IPS-NIHi7 (cell line): ENCODE measurements around the gene CCDC182.

Experiments
- DNase-seq: peaks from one replicate; pipeline ENCODE4 v3.0.0; 2012; ENCODE audit warnings: mixed read lengths; ENCODE audit errors: extremely low spot score

CCDC182 gene

GRCh38 chr17:57756951-57757350, 11.9 kb upstream of the CCDC182 start:
- DNase-seq, result no peak

GRCh38 chr17:57755480-57756070, 10.5 kb upstream of the CCDC182 start:
- DNase-seq, result no peak

DNA sequence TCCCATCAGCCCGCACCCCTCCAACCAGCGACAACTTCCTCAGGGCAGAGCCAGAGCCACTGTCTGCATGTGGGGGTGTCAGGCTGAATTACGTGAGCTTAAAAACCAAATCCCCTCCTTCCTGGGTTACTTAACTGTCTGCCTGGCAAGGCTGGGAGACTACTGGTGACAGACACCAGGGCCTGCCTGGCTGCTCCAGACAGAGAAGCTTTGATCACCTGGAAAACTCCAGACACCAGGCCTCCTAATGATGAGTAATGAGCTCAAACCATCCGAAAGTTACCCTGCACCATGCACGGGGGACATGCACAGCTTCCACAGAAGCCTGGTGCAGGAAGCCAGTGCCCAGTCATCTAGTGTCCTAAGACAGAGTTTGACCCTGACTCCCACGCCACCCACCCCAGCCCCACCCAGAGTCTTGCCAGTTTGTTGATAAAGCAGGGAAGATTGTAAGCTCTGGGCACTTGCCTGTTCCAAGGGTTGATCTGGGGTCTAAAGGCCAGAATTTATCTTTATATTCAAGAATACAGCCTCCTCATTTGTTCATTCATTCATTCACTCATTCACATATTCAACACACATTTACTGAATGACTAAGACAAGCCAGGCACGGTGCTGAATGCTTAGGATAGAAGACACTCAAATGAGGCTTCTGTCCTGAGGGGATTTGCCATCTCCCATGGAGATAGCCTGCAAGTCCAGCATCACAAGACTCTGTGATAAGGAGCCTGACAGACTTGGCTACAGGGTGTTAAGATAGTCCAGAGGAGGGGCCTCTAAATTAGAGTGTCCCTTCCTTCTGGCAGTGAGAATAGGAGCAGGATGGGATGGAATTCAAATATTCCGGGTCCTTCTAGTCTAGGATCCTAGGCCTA, 7.2 kb upstream of the CCDC182 start:
- no peak for DNase-seq

GRCh38 chr17:57751348-57751971, 6.4 kb upstream of the CCDC182 start:
- DNase-seq, result no peak

GRCh38 chr17:57750895-57751294, 5.8 kb upstream of the CCDC182 start:
- no peak for DNase-seq

- DNase-seq, result no peak
These were observed 5.2 kb upstream of the CCDC182 start for GRCh38 chr17:57750109-57750871.

GRCh38 chr17:57749701-57750100, 4.6 kb upstream of the CCDC182 start:
- DNase-seq, result no peak

- DNase-seq, result peak; percentile 75
These were observed 2.3 kb upstream of the CCDC182 start for GRCh38 chr17:57747221-57748017.

DNA sequence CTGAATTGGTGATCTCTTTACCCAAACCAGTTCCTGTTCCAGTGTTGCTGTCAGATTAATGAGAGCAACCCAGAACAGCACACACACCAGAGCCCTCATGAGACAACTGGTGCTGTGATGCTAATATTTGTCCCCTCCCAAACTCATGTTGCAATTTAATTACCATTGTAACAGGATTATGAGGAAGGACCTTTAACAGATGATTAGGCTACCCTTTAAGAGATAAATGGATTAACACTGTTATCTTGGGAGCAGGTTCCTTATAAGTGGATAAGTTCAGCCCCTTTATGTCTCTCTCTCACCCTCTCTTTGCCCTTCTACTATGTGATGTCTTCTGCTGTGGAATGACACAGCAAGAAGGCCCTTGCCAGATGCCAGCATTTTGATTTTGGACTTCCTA, 1.1 kb upstream of the CCDC182 start:
- no peak for DNase-seq

DNA sequence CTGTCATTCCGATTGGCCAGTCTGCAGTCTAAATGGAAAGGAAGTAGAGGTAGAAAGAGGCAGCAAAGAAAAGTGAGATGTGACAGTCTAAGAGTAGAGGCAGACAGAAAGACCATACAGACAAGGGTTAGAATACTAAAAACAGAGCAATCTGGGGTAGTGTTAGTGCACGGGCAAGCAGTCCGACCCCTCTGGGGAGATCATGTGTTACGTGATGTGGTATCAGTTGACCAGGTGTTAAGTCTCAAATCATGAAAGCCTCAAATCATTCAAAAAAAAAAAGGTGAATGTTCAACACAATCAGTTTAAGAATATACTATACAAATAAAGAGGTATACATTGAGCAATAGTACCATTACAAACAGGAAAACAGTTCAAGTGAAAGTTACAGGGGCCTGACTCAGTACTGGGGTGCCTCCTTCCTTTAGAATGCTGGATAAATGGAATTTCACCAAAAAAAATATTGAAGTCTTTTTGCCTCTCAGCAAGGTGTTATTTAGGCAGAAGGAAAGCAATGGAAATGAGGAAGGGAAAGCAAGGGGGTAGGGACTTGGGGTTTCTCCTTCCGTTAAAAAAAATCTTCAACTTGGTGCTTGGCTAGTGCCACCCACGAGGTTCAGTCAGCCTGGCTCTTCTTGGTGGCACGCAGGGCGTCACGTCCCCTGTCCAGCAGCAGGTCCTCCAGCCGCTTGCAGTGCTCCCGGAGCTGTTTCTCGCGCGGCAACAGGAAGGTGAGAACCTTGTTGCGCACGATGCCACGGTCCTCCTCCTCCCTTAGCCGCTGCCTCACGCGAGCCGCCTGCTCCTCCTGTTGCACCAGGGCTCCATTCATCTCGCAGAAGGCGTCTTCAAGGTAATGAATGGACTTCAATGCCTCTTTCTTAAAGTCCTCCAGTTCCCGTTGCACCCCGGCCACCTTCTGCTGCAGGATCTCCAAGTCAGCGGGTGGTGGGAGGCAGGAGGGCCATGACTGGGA, 616 bp downstream of the CCDC182 start:
- no peak for DNase-seq

GRCh38 chr17:57740235-57740528, 4.9 kb downstream of the CCDC182 start:
- no peak for DNase-seq

- DNase-seq, result peak; percentile 60
These were observed 5.5 kb downstream of the CCDC182 start for GRCh38 chr17:57739402-57740234.

GRCh38 chr17:57737450-57737849, 7.6 kb downstream of the CCDC182 start:
- DNase-seq, result no peak

GRCh38 chr17:57735707-57736106, 9.4 kb downstream of the CCDC182 start:
- peak; percentile 82 for DNase-seq

DNA sequence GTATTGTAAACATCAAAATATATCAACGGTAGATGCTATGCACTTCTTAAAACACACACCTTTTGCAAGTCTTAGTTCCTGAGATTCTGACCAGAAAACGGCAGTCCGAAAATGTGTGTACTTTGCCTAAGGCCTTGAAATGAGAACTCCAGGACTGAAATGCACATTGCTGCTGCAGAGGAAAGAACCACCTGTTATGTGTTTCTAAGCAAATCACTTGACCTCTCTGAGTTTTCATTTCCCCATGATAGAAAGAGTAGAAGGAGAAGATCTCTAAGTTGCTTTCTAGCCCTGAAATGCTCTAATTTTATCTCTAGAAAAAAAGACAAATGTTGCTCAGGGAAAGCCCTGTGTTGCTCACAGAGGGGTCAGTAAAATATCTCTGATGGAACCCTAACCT, 9.9 kb downstream of the CCDC182 start:
- DNase-seq, result no peak

- DNase-seq, result no peak
These were observed 12.0 kb downstream of the CCDC182 start for GRCh38 chr17:57733085-57733484.

- no peak for DNase-seq
These were observed 13.0 kb downstream of the CCDC182 start for GRCh38 chr17:57732062-57732461.

DNA sequence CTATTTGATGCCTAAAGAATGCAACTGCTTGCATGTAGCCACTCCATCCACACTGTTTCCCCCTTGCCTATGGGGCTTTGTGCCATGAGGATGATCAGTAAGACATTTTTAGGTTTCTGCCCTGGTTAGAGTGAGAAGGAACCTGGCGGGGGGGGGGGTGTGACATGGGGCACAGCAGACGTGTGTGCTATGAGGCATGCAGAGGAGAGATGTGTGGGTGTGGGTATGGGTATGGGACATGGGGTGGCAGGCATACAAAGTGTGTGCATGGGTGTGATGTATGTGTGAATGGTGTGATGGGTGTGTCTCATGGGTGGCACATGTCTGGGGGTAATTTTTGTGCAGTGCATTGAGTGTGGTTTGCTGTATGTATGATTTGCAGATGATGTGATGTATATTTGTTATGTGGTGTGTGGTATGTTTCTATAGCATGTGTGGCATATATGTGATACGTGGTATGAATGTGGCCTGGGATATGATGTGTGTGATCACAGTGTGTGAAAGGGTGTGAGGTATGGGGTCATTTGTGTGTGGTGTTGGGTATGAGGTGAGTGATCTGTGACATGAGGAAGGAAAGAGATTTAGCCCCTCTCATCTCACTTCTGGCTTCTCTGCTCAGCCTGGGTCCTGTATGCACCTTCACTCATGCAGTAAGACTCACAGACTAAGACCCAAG, 14.9 kb downstream of the CCDC182 start:
- DNase-seq, result no peak

DNA sequence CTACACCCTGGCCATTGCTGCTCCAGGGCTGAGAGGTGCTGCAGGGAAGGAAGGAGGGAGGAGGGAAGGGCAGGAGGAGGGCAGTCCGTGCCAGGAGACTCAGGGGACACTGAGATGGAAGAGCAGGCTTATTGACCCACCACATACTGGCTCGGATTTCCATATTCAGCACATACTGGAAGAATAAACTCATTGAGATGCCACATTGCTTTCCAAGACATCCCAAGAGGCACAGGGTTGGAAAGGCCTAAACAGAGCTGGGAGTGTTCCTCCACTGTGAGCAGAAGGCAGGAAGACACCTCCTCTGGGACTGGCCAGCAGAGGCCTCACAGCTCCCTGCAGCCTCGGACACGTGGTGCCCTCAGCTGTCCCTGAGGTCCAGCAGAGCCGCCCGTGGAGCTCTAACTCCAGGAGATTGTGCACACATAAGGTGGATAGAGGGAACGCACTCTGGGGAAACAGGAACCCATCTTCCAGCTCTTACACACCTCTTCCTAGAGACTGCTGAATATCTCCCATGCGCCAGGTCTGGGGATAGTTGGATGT, 17.4 kb downstream of the CCDC182 start:
- DNase-seq, result no peak
